HepG2 (cell line): ENCODE results near the gene FAM120B. TPM values are rescaled to one million over a fixed set of nuclear protein-coding genes. Genes with fewer than 3 reads are reported as not detected.

Experiments
- ATAC-seq: fragments of 200-7000 bp; cut with Tn5 transposase; 3 replicates; pipeline ENCODE4 v1.9.1; 2020; ENCODE audit warnings: mild to moderate bottlenecking, moderate library complexity
- BruUV-seq: library from RNA; stranded (reverse); fragments of 400-500 nt; replicated peaks from 2 replicates; lab custom pipeline; 2021; lab: Mats Ljungman, UMichigan
- CTCF ChIA-PET: fragments of 300-600 bp; formaldehyde crosslinking; extraction: SDS; loops from one replicate; lab custom pipeline; 2021; ENCODE audit warnings: low total read pairs, inconsistent platforms, low intra/inter-chr PET ratio; lab: Yijun Ruan, JAX
- POLR2A ChIA-PET: fragments of 350-600 bp; sonication (Branson Sonifier 250); formaldehyde crosslinking; loops from one replicate; lab custom pipeline; 2020; ENCODE audit warnings: antibody characterized with exemption, inconsistent platforms; lab: Yijun Ruan, JAX
- DNase-seq: peaks from one replicate; pipeline ENCODE4 v3.0.0-alpha.2; 2015; ENCODE audit warnings: low spot score
- FAIRE-seq: peaks from 3 replicates; lab custom pipeline; 2011; peaks lifted over from hg19 to GRCh38; lab: Jason Lieb, UNC
- H2AFZ ChIP-seq: one replicate; pipeline ENCODE4 v1.6.1; 2011; ENCODE audit warnings: low read length, inconsistent platforms
- H3K27ac ChIP-seq: fragments of 300-600 bp; 3 replicates; pipeline ENCODE4 v1.8.0; 2011; ENCODE audit warnings: mixed run types, mild to moderate bottlenecking, mixed read lengths, low read length, inconsistent platforms; ENCODE audit not compliant: insufficient read depth; ENCODE audit errors: extremely low read length
- H3K27me3 ChIP-seq, 2 experiments: fragments of 200-600 bp in 1 of 2; 2 replicates in 1 of 2; 3 replicates in 1 of 2; pipeline versions ENCODE4 v1.6.0 to v1.8.0; 2011; ENCODE audit warnings: low read length in 2 of 2, mild to moderate bottlenecking in 2 of 2, moderate library complexity in 2 of 2, inconsistent platforms in 1 of 2; ENCODE audit not compliant: insufficient read depth in 2 of 2, control insufficient read depth in 1 of 2
- H3K36me3 ChIP-seq, 2 experiments: fragments of 200-600 bp in 1 of 2; replicated peaks in 1 of 2; 2 replicates in 1 of 2; 3 replicates in 1 of 2; pipeline versions ENCODE4 v1.5.1 to v1.8.0; 2011; ENCODE audit warnings: low read length in 2 of 2, inconsistent platforms in 1 of 2; ENCODE audit not compliant: insufficient read depth in 2 of 2, control insufficient read depth in 1 of 2
- H3K4me1 ChIP-seq: 2 replicates; pipeline ENCODE4 v1.5.1; 2012; ENCODE audit warnings: low read length, inconsistent platforms; ENCODE audit not compliant: insufficient read depth
- H3K4me2 ChIP-seq: 2 replicates; pipeline ENCODE4 v1.6.0; 2011; ENCODE audit warnings: low read depth, low read length, inconsistent platforms
- H3K4me3 ChIP-seq, 3 experiments: fragments of 200-600 bp in 1 of 3; sonication (generic), shearing (Covaris generic) in 1 of 3; replicated peaks in 1 of 3; 2 replicates each; pipeline ENCODE4 v1.5.1; 2011 to 2016; ENCODE audit warnings: low read length in 3 of 3, inconsistent platforms in 2 of 3, low read depth in 2 of 3, mild to moderate bottlenecking in 2 of 3, control low read depth in 1 of 3, mixed read lengths in 1 of 3; ENCODE audit not compliant: insufficient read depth in 1 of 3
- H3K79me2 ChIP-seq: one replicate; pipeline ENCODE4 v1.6.1; 2011; ENCODE audit warnings: low read length, inconsistent platforms; ENCODE audit not compliant: insufficient read depth
- H3K9ac ChIP-seq: 2 replicates; pipeline ENCODE4 v1.6.0; 2011; ENCODE audit warnings: mild to moderate bottlenecking, low read depth, low read length, inconsistent platforms; ENCODE audit not compliant: insufficient read depth
- H3K9me3 ChIP-seq: 2 replicates; pipeline ENCODE4 v1.5.1; 2012; ENCODE audit warnings: mild to moderate bottlenecking, low read length
- H4K20me1 ChIP-seq: 2 replicates; pipeline ENCODE4 v1.6.0; 2011; ENCODE audit warnings: inconsistent platforms, mild to moderate bottlenecking, low read length, moderate library complexity; ENCODE audit not compliant: insufficient read depth
- EZH2 ChIP-seq: conservative IDR thresholded peaks from 2 replicates; pipeline ENCODE4 v1.6.1; 2012; ENCODE audit warnings: mild to moderate bottlenecking, low read depth, low read length, moderate library complexity
- MYC ChIP-seq: sonication (generic); formaldehyde crosslinking; IDR thresholded peaks from 2 replicates; pipeline ENCODE4 v1.9.0; 2021; ENCODE audit warnings: missing genetic modification reagents, borderline replicate concordance
- TP53 ChIP-seq: sonication (generic); formaldehyde crosslinking; conservative IDR thresholded peaks from 2 replicates; pipeline ENCODE4 v1.4.0; 2020; ENCODE audit warnings: missing genetic modification reagents
- ZBTB21 ChIP-seq: sonication (generic); formaldehyde crosslinking; IDR thresholded peaks from 2 replicates; pipeline ENCODE4 v1.4.0; 2020; ENCODE audit warnings: missing genetic modification reagents
- ZNF124 ChIP-seq: sonication (generic); formaldehyde crosslinking; IDR thresholded peaks from 2 replicates; pipeline ENCODE4 v1.4.0; 2020; ENCODE audit warnings: missing genetic modification reagents
- ZNF296 ChIP-seq: sonication (generic); formaldehyde crosslinking; conservative IDR thresholded peaks from 2 replicates; pipeline ENCODE4 v1.5.0; 2020; ENCODE audit warnings: mild to moderate bottlenecking, missing genetic modification reagents
- ZNF607 ChIP-seq: sonication (generic); formaldehyde crosslinking; IDR thresholded peaks from 2 replicates; pipeline ENCODE4 v1.5.1; 2020; ENCODE audit warnings: missing genetic modification reagents, mild to moderate bottlenecking, borderline replicate concordance
- ZNF678 ChIP-seq: sonication (generic); formaldehyde crosslinking; IDR thresholded peaks from 2 replicates; pipeline ENCODE4 v1.4.0; 2020; ENCODE audit warnings: mild to moderate bottlenecking, missing genetic modification reagents
- WGBS: methylation state at CpG from one replicate; pipeline ENCODE4 v1.1.6; 2017; ENCODE audit warnings: low lambda C conversion rate; 5-methylcytosine and 5-hydroxymethylcytosine counted together
- in situ Hi-C: cut with HindIII; loops from 2 replicates; pipeline ENCODE4 v1.10.0; 2017; ENCODE audit warnings: low pct_unique_long_range_greater_than_20kb; ENCODE audit not compliant: extremely low pct_ligation_motif_present
- intact Hi-C: fragments of 100-400 bp; cut with micrococcal nuclease; formaldehyde crosslinking; loops from one replicate; pipeline ENCODE4 v1.10.0; 2022; ENCODE audit not compliant: unreplicated experiment
- polyA plus RNA-seq, 8 experiments: library from polyadenylated mRNA; depleted of rRNA in 3 of 8; stranded (reverse) in 7 of 8; unstranded in 1 of 8; fragments of >200 nt; fragmentation: Illumina TruSeq in 4 of 8; extraction: Trizol in 4 of 8; gene quantifications; 2 replicates each; pipeline versions ENCODE4 v1.2.1 to v1.2.3, GENCODE V29; 2011 to 2016; ENCODE audit warnings: low read depth in 4 of 8, missing spikeins in 1 of 8, mixed read lengths in 1 of 8; ENCODE audit not compliant: insufficient read depth in 1 of 8
- total RNA-seq, 5 experiments: library from RNA; depleted of rRNA; stranded (reverse); fragments of >200 nt; fragmentation: Illumina TruSeq; extraction: Trizol; gene quantifications; 2 replicates each; pipeline ENCODE4 v1.2.3, GENCODE V29; 2016; ENCODE audit warnings: low read depth in 1 of 5

The FAM120B gene
- total and polyA plus RNA-seq, 2 of the 13 experiments (the other 11 are each of a cell fraction or from before 2014, with no cell fraction given): 9.2 to 10.7 TPM

- WGBS: 30% methylated on average over 23 of the region's 23 CpGs
- H3K9me3 ChIP-seq: no peaks in the 10 kb centered on the region
- intact Hi-C loops: no loop called here
- H3K79me2 ChIP-seq: no peaks in the 10 kb centered on the region
- H3K9ac ChIP-seq: no peak overlapping the region
- DNase-seq (no peak), ATAC-seq (no peak), FAIRE-seq (no peak)
- H2AFZ ChIP-seq: no peak overlapping the region
- ChIA-PET CTCF (no interaction called here), POLR2A (no interaction called here)
- H4K20me1 ChIP-seq: peaks cover 4% of the 10 kb centered on the region; the same call in 1 of the 2 replicates
- BruUV-seq: no TSS peak
- H3K4me2 ChIP-seq: no peak overlapping the region
- peaks cover 35 to 90% of the 10 kb centered on the region in 2 experiments for H3K27me3 ChIP-seq
- H3K4me3 ChIP-seq: no peak overlapping the region
- H3K27ac ChIP-seq: no peak overlapping the region
- peaks cover 35% of the 10 kb centered on the region for H3K4me1 ChIP-seq
- H3K36me3 ChIP-seq: no peaks in the 10 kb centered on the region
- no peak for TF ChIP-seq ZNF607 (CRISPR knock-in tag)
- TF ChIP-seq ZNF678 (CRISPR knock-in tag): no peak
- 0 out of 2 replicates have a peak, but pooled peaks have one; percentile 9 for TF ChIP-seq EZH2
- no peak for TF ChIP-seq TP53 (CRISPR knock-in tag)
- no peak for TF ChIP-seq ZNF124 (CRISPR knock-in tag)
- TF ChIP-seq ZBTB21: no peak
- TF ChIP-seq ZNF296: no peak
- no peak for TF ChIP-seq MYC (CRISPR knock-in tag)
- in situ Hi-C loops: no loop called here
These were observed 13.0 kb upstream of the FAM120B start for GRCh38 chr6:170293341-170294231.

DNA sequence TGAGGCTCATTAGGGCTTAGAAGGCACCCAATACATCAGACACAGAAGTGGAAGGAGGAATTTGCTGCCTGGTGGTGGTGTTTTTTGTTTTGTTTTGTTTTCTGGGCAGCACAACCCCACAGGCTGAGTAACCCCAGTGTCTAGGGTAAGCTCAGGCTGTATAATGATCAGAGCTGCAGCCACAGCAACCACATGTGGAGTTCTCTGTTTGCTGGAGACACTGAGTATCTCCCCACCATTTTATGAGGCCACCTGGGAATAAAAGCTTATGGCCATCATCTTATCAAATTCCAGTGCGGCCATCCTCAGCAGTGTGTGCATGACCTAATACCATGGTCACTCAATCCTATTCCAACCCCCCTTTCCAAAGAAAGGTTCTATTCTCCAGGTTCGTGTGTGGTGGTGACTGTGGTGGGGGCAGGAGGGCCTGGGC lies 12.2 kb upstream of the FAM120B start:
- Histone ChIP-seq H3K9ac (no peak overlapping the region), H3K27ac (no peak overlapping the region), H3K27me3 (peaks cover 30 to 85% of the 10 kb centered on the region in 2 experiments), H3K4me3 (no peak overlapping the region), H3K4me1 (peaks cover 28% of the 10 kb centered on the region), H2AFZ (no peak overlapping the region), H3K36me3 (no peaks in the 10 kb centered on the region), H3K79me2 (no peaks in the 10 kb centered on the region), H4K20me1 (peaks cover 4% of the 10 kb centered on the region; the same call in 1 of the 2 replicates), H3K4me2 (no peak overlapping the region), H3K9me3 (no peaks in the 10 kb centered on the region)
- no peak for DNase-seq
- ChIA-PET POLR2A (no interaction called here), CTCF (no interaction called here)
- FAIRE-seq: no peak
- TF ChIP-seq ZNF607 (CRISPR knock-in tag): no peak
- peak; percentile 55; the same call in 1 of the 2 replicates for TF ChIP-seq EZH2
- no peak for ATAC-seq
- whole genome bisulfite sequencing: 21% methylated on average over 2 of the region's 2 CpGs
- no TSS peak for BruUV-seq
- intact Hi-C loops: no loop called here
- in situ Hi-C loops: no loop called here
